IPS-11a (cell line): ENCODE measurements around the gene AIMP1.
"Not testable (repeated sequence)": the region's sequence is repeated elsewhere in the genome, so short reads cannot be mapped to it uniquely, and the experiment has no call there.

Experiments
- H3K4me3 ChIP-seq: one replicate; pipeline ENCODE4 v1.5.1; 2013; ENCODE audit warnings: low read depth, low read length, control low read depth

AIMP1 gene

GRCh38 chr4:106312377-106312776 is 4.0 kb upstream of the AIMP1 start:
- H3K4me3 ChIP-seq = no peak overlapping the region

- H3K4me3 ChIP-seq = no peak overlapping the region
Observed at GRCh38 chr4:106312997-106313522, 3.3 kb upstream of the AIMP1 start.

- H3K4me3 ChIP-seq = peak overlapping the region; percentile 99
Observed at GRCh38 chr4:106314960-106315359, 1.4 kb upstream of the AIMP1 start.

- peak overlapping the region; percentile 99 for H3K4me3 ChIP-seq
Observed at GRCh38 chr4:106315476-106315967, 828 bp upstream of the AIMP1 start.

- peak overlapping the region; percentile 99 for H3K4me3 ChIP-seq
Observed at GRCh38 chr4:106316773-106317409, 541 bp downstream of the AIMP1 start.

GRCh38 chr4:106317815-106318214 is 1.5 kb downstream of the AIMP1 start:
- H3K4me3 ChIP-seq = no peak overlapping the region

GRCh38 chr4:106318511-106318910 is 2.2 kb downstream of the AIMP1 start:
- H3K4me3 ChIP-seq = no peak overlapping the region

GRCh38 chr4:106320235-106320634 is 3.9 kb downstream of the AIMP1 start:
- no peak overlapping the region for H3K4me3 ChIP-seq

GRCh38 chr4:106321168-106321567 is 4.8 kb downstream of the AIMP1 start:
- H3K4me3 ChIP-seq = not testable (repeated sequence)

GRCh38 chr4:106321814-106322213 is 5.5 kb downstream of the AIMP1 start:
- not testable (repeated sequence) for H3K4me3 ChIP-seq

- no peak overlapping the region for H3K4me3 ChIP-seq
Observed at GRCh38 chr4:106323119-106323518, 6.8 kb downstream of the AIMP1 start.

- H3K4me3 ChIP-seq = no peak overlapping the region
Observed at GRCh38 chr4:106325800-106326199, 9.4 kb downstream of the AIMP1 start.

GRCh38 chr4:106329041-106329618 is 12.8 kb downstream of the AIMP1 start:
- H3K4me3 ChIP-seq = no peak overlapping the region

- no peak overlapping the region for H3K4me3 ChIP-seq
Observed at GRCh38 chr4:106333186-106333585, 16.8 kb downstream of the AIMP1 start.

- no peak overlapping the region for H3K4me3 ChIP-seq
Observed at GRCh38 chr4:106334741-106335470, 18.6 kb downstream of the AIMP1 start.

GRCh38 chr4:106336618-106337017 is 20.3 kb downstream of the AIMP1 start:
- no peak overlapping the region for H3K4me3 ChIP-seq

- H3K4me3 ChIP-seq = no peak overlapping the region
Observed at GRCh38 chr4:106337916-106338315, 21.6 kb downstream of the AIMP1 start.

- H3K4me3 ChIP-seq = no peak overlapping the region
Observed at GRCh38 chr4:106338671-106339070, 22.3 kb downstream of the AIMP1 start.

GRCh38 chr4:106339431-106339830 is 23.1 kb downstream of the AIMP1 start:
- H3K4me3 ChIP-seq = no peak overlapping the region

GRCh38 chr4:106340774-106341173 is 24.4 kb downstream of the AIMP1 start:
- no peak overlapping the region for H3K4me3 ChIP-seq

- no peak overlapping the region for H3K4me3 ChIP-seq
Observed at GRCh38 chr4:106343865-106344646, 27.7 kb downstream of the AIMP1 start.
